ENCODE data around the gene GARIN5A.

GARIN5A gene

DNA sequence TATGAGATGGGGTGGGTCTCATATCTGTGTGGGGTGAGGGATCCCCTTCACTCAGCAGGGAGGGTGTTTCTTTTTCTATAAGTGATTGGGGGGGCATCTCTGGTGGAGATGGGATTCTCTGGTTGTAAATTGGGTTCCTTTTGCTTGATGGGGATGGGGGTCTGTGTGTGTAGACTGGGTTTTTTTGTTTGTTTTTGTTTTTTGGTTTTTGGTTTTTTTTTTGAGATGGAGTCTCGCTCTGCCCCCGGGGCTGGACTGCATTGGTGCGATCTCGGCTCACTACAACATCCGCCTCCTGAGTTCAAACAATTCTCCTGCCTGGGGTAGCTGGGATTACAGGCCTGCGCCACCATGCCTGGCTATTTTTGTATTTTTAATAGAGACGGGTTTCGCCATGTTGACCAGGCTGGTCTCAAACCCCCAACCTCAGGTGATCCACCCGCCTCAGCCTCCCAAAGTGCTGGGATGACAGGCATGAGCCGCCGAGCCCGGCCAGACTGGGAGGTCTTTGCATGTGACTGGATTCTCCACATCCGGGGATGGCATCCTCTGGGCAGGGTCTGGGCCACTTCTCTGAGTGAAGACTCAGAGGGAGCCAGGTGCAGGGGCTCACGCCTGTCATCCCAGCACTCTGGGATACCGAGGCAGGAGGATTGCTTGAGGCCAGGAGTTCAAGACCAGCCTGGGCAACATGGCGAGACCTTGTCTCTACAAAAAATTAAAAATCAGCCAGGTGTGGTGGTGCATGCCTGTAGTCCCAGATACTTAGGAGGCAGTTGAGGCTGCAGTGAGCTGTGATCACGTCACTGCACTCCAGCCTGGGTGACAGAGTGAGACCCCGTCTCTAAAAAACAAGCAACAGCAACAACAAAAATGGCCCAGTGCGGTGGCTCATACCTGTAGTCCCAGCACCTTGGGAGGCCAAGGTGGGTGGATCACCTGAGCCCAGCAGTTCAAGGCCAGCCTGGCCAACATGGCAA lies 43.2 kb downstream of the GARIN5A start:
- DNase-seq (ENCODE audit: low spot score): no peak

GRCh38 chr19:50432221-50433028 lies 44.2 kb downstream of the GARIN5A start, which contains the start of gene MYBPC2:
MYBPC2 (plus strand) TSS chr19:50432892; CDS start chr19:50432954, 62 bp downstream.
- no peak for DNase-seq (ENCODE audit: low spot score)

GRCh38 chr19:50431343-50432220 lies 45.1 kb downstream of the GARIN5A start:
- peak; percentile 93 for DNase-seq (ENCODE audit: low spot score)

DNA sequence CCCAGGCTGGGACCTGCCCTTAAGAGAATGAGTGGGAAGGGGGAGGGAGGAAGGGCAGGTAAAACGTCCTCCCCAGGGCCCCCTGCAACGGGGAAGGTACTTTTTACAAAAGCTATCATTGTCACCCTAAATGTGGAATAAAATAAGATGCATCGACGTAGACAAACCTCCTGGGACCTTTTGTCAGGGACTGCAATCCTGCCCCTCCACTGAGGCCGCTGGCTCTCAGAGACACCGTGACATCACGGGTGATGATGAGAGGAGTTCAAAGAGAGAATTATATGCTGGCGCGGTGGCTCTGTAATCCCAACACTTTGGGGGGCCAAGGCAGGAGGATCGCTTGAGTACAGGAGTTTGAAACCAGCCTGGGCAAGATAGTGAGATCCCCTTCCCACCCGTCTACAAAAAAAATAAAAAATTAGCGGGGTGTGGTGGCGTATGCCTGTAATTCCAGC lies 45.7 kb downstream of the GARIN5A start:
- DNase-seq (ENCODE audit: low spot score): no peak

DNA sequence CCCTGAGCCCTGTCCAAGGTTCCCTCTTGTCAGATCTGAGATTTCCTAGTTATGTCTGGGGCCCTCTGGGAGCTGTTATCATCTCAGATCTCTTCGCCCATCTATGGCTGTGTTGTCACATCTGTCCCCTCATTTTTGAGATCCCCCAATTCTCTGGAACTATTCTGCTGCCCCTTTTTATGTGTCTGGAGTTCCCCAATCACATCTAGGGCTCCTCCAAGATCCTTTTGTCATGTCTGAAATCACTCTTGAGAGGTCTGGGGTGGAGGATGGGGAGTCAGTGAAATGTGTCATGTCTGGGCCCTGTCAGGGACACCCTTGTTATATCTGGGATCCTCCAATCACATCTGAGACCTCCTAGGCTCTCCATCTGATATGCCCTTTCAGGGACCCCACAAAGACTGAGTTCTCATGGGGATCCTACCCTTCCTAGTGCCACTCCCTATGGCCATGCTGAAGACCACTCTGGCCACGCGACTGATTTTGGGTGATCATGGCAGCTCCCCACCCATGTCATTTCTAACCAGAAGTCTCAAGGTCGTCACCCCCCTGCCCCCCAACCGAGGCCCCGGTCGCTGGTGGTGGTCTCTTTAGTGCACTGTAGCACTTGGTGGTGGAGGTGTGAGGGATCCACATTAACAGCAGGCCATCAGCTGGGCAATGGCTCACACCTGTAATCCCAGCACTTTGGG lies 47.7 kb downstream of the GARIN5A start:
- no peak for DNase-seq (ENCODE audit: low spot score)

- peak; percentile 64 for DNase-seq (ENCODE audit: low spot score)
Observed at GRCh38 chr19:50427997-50428425, 48.6 kb downstream of the GARIN5A start.

GRCh38 chr19:50427318-50427925 lies 49.2 kb downstream of the GARIN5A start:
- no peak for DNase-seq (ENCODE audit: low spot score)

- DNase-seq (ENCODE audit: low spot score): no peak
Observed at GRCh38 chr19:50425581-50425980, 51.1 kb downstream of the GARIN5A start.

DNA sequence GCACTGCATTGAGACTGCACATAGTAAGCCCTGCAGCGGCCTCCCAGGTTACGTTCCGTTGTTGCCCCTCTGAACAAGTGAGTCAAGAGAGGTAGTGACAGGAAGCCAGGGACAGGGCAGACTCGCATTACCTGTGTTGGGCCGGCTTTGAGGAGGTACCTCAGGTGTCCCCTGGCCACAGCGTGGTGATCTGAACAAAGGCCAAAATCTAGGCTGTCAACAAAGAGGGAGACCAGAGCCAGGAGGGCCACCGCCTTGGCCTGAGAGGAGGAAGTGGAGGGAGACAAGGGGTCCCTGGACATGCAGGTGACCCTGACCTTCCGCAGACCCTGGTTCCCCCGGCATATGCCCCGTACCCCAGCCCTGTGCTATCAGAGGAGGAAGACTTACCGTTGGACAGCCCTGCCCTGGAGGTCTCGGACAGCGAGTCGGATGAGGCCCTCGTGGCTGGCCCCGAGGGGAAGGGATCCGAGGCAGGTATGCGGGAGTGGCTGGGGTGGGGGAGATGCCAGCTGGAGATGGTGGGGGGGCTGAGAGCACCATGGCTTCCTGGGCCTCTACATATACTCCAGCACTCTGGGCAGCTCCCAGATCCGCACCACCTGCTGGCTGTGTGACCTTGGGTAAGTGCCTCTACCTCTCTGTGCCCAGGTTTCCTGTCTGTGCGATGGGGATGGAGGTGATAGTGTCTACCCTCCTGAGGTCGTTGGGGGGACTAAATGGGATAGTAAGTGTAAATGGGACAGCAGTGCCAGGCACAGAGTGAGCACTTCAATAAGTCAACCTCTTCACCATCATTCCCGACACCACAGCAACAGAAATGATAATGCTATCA lies 53.2 kb downstream of the GARIN5A start:
- DNase-seq (ENCODE audit: low spot score): no peak

DNA sequence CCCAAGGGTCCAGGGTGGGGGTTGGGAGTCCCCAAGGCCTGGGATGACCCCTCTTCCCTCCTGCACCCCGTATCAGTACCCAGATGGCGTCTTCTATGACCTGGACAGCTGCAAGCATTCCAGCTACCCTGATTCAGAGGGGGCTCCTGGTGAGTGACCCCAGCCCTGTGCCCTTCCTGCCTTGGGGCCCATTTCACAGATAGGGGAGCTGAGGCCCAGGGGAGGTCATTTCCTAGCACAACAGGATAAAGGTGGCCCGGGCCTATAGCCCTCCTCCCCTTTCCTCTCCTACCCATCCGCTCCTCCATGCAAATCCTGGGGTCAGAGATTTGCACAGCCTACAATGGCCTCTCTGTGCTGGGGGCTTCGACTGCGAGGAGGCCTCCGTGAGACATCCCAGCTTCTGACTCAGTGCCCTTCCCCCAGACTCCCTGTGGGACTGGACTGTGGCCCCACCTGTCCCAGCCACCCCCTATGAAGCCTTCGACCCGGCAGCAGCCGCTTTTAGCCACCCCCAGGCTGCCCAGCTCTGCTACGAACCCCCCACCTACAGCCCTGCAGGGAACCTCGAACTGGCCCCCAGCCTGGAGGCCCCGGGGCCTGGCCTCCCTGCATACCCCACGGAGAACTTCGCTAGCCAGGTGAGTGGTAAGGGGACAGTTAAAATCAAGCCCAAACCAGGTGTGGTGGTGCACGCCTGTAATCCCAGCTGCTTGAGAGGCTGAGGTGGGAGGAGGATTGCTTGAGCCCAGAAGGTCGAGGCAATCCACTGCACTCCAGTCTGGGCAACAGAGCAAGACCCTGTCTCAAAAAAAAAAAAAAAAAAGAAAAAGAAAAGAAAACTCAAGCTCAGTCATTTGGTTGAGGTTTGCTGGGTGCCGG lies 54.0 kb downstream of the GARIN5A start:
- no peak for DNase-seq (ENCODE audit: low spot score)

GRCh38 chr19:50420808-50421207 lies 55.8 kb downstream of the GARIN5A start:
- no peak for DNase-seq (ENCODE audit: low spot score)

DNA sequence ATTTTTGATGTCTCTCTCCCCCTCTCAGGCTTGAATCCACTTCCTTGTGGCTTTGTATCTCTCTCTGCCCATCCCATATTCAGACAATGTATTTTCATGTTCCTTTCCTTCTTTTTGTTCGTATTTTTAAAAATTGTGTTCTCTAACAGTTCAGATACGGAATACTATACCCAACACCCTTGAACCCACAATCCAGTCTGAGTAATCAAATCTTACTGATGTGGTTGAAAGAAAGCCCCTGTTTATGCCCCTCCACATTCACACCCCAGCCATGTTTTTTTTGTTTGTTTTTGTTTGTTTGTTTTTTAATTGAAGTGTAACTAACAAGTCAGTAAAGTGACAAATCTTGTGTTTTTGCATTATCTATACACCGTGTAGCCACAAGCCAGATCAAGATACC lies 56.5 kb downstream of the GARIN5A start:
- no peak for DNase-seq (ENCODE audit: low spot score)

DNA sequence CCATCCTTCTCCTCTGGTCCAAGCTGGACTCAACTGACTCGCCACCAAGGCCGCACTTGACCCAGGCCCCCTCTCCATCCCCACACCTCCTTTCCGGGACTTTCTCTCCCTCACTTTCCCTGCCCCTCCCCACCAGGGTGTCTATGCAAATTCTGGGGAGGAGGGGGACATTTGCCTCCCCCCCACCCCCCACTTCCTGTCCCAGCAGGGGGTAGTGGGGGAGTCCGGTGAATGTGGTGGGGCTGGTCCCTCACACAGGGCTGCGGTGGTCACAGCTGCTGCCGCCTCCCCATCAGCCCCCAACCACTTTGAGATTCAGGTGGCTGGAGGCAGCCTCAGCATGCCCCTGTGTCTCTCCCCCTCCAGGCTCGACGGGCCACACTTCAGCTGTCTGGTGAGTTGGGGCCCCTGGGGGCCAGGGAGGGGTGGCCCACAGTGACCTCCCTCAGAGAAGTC lies 57.0 kb downstream of the GARIN5A start:
- DNase-seq (ENCODE audit: low spot score): no peak

- DNase-seq (ENCODE audit: low spot score): no peak
Observed at GRCh38 chr19:50419022-50419579, 57.5 kb downstream of the GARIN5A start.

- DNase-seq (ENCODE audit: low spot score): no peak
Observed at GRCh38 chr19:50418176-50419021, 58.2 kb downstream of the GARIN5A start, which contains the start of gene SPIB. SPIB (plus strand) TSS chr19:50418938; CDS start chr19:50418963, 25 bp downstream.

- DNase-seq (ENCODE audit: low spot score): no peak
Observed at GRCh38 chr19:50417111-50418081, 59.3 kb downstream of the GARIN5A start.

Data from AG08395 (cell line).